Smooth muscle cell (in vitro differentiated cells): ENCODE measurements around the gene NFRKB. TPM values are rescaled to one million over a fixed set of nuclear protein-coding genes. Genes with fewer than 3 reads are reported as not detected.

ENCODE experiments used
- DNase-seq: peaks from one replicate; lab custom pipeline; 2025; ENCODE audit not compliant: unreplicated experiment; lab: John Stamatoyannopoulos, UW
- H2AFZ ChIP-seq: fragments of 200-600 bp; sonication (generic); 2 replicates; pipeline ENCODE4 v1.6.0; 2016; ENCODE audit warnings: antibody characterized with exemption, low read depth, mild to moderate bottlenecking
- H3F3A ChIP-seq: fragments of 200-600 bp; sonication (generic); 2 replicates; pipeline ENCODE4 v1.6.0; 2017; ENCODE audit warnings: antibody characterized with exemption, low read depth
- H3K27ac ChIP-seq: fragments of 200-600 bp; sonication (generic); 2 replicates; pipeline ENCODE4 v1.5.1; 2016; ENCODE audit warnings: low read depth, mild to moderate bottlenecking
- H3K27me3 ChIP-seq: fragments of 200-600 bp; sonication (generic); 2 replicates; pipeline ENCODE4 v1.6.1; 2016; ENCODE audit warnings: low read depth, mild to moderate bottlenecking
- H3K36me3 ChIP-seq: fragments of 200-600 bp; sonication (generic); 2 replicates; pipeline ENCODE4 v1.5.1; 2016; ENCODE audit warnings: low read depth
- H3K4me1 ChIP-seq: fragments of 200-600 bp; sonication (generic); 2 replicates; pipeline ENCODE4 v1.5.1; 2016; ENCODE audit warnings: low read depth
- H3K4me2 ChIP-seq: fragments of 200-600 bp; sonication (generic); 2 replicates; pipeline ENCODE4 v1.6.0; 2016; ENCODE audit warnings: mild to moderate bottlenecking
- H3K4me3 ChIP-seq: fragments of 200-600 bp; sonication (generic); 2 replicates; pipeline ENCODE4 v1.5.1; 2016; ENCODE audit warnings: mild to moderate bottlenecking
- H3K79me2 ChIP-seq: fragments of 200-600 bp; sonication (generic); 2 replicates; pipeline ENCODE4 v1.6.0; 2016; ENCODE audit warnings: low read depth, mild to moderate bottlenecking
- H3K9ac ChIP-seq: fragments of 200-600 bp; sonication (generic); 2 replicates; pipeline ENCODE4 v1.6.0; 2016; ENCODE audit warnings: low read depth
- H3K9me3 ChIP-seq: fragments of 200-600 bp; sonication (generic); replicated peaks from 2 replicates; pipeline ENCODE4 v1.5.1; 2016; ENCODE audit warnings: low read depth
- H4K20me1 ChIP-seq: fragments of 200-600 bp; sonication (generic); 2 replicates; pipeline ENCODE4 v1.6.0; 2016; ENCODE audit warnings: low read depth
- CTCF ChIP-seq: fragments of 200-600 bp; sonication (generic); IDR thresholded peaks from 2 replicates; pipeline ENCODE4 v1.5.1; 2017; ENCODE audit warnings: borderline replicate concordance, mild to moderate bottlenecking, antibody characterized with exemption; ENCODE audit not compliant: insufficient read depth, poor library complexity, severe bottlenecking
- WGBS: methylation state at CpG from one replicate; pipeline ENCODE4 v1.1.7; 2016; ENCODE audit warnings: low lambda C conversion rate; 5-methylcytosine and 5-hydroxymethylcytosine counted together
- polyA plus RNA-seq: library from polyadenylated mRNA; unstranded; fragments of >200 nt; fragmentation: Nextera tagmentation; extraction: Ambion mirVana; gene quantifications from 2 replicates; pipeline ENCODE4 v1.2.1, GENCODE V29; 2016
- total RNA-seq: library from RNA; depleted of rRNA; stranded (reverse); fragments of >200 nt; gene quantifications from 2 replicates; pipeline ENCODE4 v1.2.3, GENCODE V29; 2014

NFRKB gene
- total and polyA plus RNA-seq, 2 experiments from 2014 or later = 9.9 to 18.5 TPM

GRCh38 chr11:129939510-129939909 lies 44.1 kb upstream of the NFRKB start:
- H3K27ac ChIP-seq = no peak overlapping the region
- peaks cover 3% of the 10 kb centered on the region for H3K4me1 ChIP-seq
- 97% methylated on average over 4 of the region's 4 CpGs for WGBS
- H2AFZ ChIP-seq = no peak overlapping the region
- H3K9ac ChIP-seq = no peak overlapping the region
- DNase-seq = no peak
- H3K4me2 ChIP-seq = no peak overlapping the region
- no peaks in the 10 kb centered on the region for H3K79me2 ChIP-seq
- no peaks in the 10 kb centered on the region for H3K36me3 ChIP-seq
- no peaks in the 10 kb centered on the region for H3K27me3 ChIP-seq
- no peak overlapping the region for H3K4me3 ChIP-seq
- H4K20me1 ChIP-seq = peaks cover 8% of the 10 kb centered on the region
- H3K9me3 ChIP-seq = no peaks in the 10 kb centered on the region
- no peak for TF ChIP-seq CTCF
- no peaks in the 10 kb centered on the region for H3F3A ChIP-seq

- Histone ChIP-seq H3F3A (no peaks in the 10 kb centered on the region), H3K4me2 (no peak overlapping the region)
- WGBS = 88% methylated on average over 5 of the region's 5 CpGs
Observed at GRCh38 chr11:129938764-129939163, 43.4 kb upstream of the NFRKB start.

DNA sequence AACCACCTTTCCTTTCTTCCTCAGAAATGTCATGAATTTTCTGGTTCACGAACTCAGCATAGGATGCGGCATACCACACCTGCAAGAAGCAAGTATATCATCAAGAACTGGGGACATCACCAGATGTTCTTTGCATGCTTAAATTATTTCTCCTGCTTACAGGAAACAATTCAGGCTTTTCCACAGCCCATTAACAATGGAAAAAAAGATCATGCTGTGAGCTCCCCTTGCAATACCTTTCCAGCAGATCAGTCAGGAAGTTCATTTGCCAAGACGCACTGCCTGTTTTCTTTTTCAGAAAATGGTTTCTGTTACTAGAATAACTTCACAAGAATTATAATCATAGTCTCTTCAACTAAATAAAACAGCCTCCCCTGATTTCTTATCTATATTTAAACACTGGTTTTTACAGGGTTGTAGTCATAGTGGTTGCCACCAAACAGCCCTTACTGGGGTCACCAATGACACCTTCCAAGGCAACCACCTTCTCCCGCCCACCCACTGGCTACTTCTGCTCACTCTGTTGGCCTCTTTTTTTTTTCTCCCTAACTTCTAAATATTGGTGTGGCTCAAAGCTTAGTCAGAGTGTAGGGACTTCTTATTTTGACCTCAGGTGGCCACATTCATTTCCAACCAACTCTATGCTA lies 42.3 kb upstream of the NFRKB start:
- H3K27me3 ChIP-seq = no peaks in the 10 kb centered on the region
- no peak overlapping the region for H3K27ac ChIP-seq
- no peak for DNase-seq
- H3K4me2 ChIP-seq = no peak overlapping the region
- H3K9ac ChIP-seq = no peak overlapping the region
- no peaks in the 10 kb centered on the region for H3K36me3 ChIP-seq
- H2AFZ ChIP-seq = no peak overlapping the region
- no peaks in the 10 kb centered on the region for H3F3A ChIP-seq
- no peak overlapping the region for H3K4me3 ChIP-seq
- H3K79me2 ChIP-seq = no peaks in the 10 kb centered on the region
- no peaks in the 10 kb centered on the region for H3K4me1 ChIP-seq
- whole genome bisulfite sequencing = 94% methylated on average over 4 of the region's 4 CpGs
- H3K9me3 ChIP-seq = no peaks in the 10 kb centered on the region
- no peak for TF ChIP-seq CTCF
- H4K20me1 ChIP-seq = peaks cover under 1% of the 10 kb centered on the region

More at GRCh38 chr11:129938764-129939163, 43.4 kb upstream of the NFRKB start:
- H3K79me2 ChIP-seq = no peaks in the 10 kb centered on the region
- no peak overlapping the region for H3K4me3 ChIP-seq
- DNase-seq = no peak
- peaks cover 3% of the 10 kb centered on the region for H3K4me1 ChIP-seq
- no peak overlapping the region for H2AFZ ChIP-seq
- no peaks in the 10 kb centered on the region for H3K27me3 ChIP-seq
- H3K9me3 ChIP-seq = no peaks in the 10 kb centered on the region
- H3K9ac ChIP-seq = no peak overlapping the region
- H4K20me1 ChIP-seq = peaks cover 8% of the 10 kb centered on the region
- H3K27ac ChIP-seq = no peak overlapping the region
- no peaks in the 10 kb centered on the region for H3K36me3 ChIP-seq
- no peak for TF ChIP-seq CTCF

DNA sequence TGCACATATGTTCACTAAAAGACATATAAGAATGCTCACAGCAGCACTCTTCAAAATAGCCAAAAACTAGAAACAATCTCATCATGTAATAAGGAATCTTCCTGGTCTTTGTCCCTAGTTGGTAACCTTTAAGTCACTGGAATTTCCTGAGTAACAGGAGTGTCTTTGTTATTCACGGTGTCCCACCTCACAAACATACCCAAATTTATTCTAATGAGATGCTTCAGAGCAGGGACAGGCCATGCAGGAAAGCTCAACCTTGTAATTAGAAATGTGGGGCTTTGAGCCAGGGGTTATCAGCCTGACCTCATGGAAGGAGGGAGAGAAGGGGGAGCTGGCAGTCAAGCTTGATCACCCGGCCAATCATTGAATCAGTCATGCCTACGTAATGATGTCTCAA lies 40.3 kb upstream of the NFRKB start:
- no peak for DNase-seq
- H3K4me2 ChIP-seq = no peak overlapping the region
- 88% methylated on average over 3 of the region's 3 CpGs for WGBS
- no peaks in the 10 kb centered on the region for H3K36me3 ChIP-seq
- no peak for TF ChIP-seq CTCF
- no peaks in the 10 kb centered on the region for H3K79me2 ChIP-seq
- H2AFZ ChIP-seq = no peak overlapping the region
- H3K27ac ChIP-seq = no peak overlapping the region
- no peaks in the 10 kb centered on the region for H3K4me1 ChIP-seq
- H3K27me3 ChIP-seq = no peaks in the 10 kb centered on the region
- H3K4me3 ChIP-seq = no peak overlapping the region
- no peaks in the 10 kb centered on the region for H3F3A ChIP-seq
- no peak overlapping the region for H3K9ac ChIP-seq
- H3K9me3 ChIP-seq = no peaks in the 10 kb centered on the region
- H4K20me1 ChIP-seq = no peaks in the 10 kb centered on the region
